HG02970 (cell line): Measurements from ENCODE around the gene GRAMD2A.

Experiments used
- ATAC-seq: cut with Tn5 transposase; IDR thresholded peaks from one replicate; pipeline ENCODE4 v1.9.1; 2021; ENCODE audit warnings: mild to moderate bottlenecking, moderate library complexity, moderate number of reproducible peaks; ENCODE audit not compliant: unreplicated experiment, low FRiP score

Gene GRAMD2A

GRCh38 chr15:72141171-72142084 lies 56.2 kb downstream of the GRAMD2A start:
- peak; percentile 93 for ATAC-seq

- ATAC-seq = no peak
Measured at GRCh38 chr15:72140088-72140487, 57.5 kb downstream of the GRAMD2A start.

GRCh38 chr15:72139667-72140066 lies 57.9 kb downstream of the GRAMD2A start:
- no peak for ATAC-seq

GRCh38 chr15:72136170-72137051 lies 61.2 kb downstream of the GRAMD2A start:
- ATAC-seq = no peak

GRCh38 chr15:72135719-72136118 lies 61.9 kb downstream of the GRAMD2A start:
- ATAC-seq = no peak

GRCh38 chr15:72133211-72133610 lies 64.4 kb downstream of the GRAMD2A start:
- no peak for ATAC-seq

- no peak for ATAC-seq
Measured at GRCh38 chr15:72131922-72132321, 65.7 kb downstream of the GRAMD2A start.

GRCh38 chr15:72130272-72130671 lies 67.3 kb downstream of the GRAMD2A start:
- no peak for ATAC-seq

- ATAC-seq = no peak
Measured at GRCh38 chr15:72128359-72128758, 69.2 kb downstream of the GRAMD2A start.

- no peak for ATAC-seq
Measured at GRCh38 chr15:72127724-72128322, 69.8 kb downstream of the GRAMD2A start.

- ATAC-seq = no peak
Measured at GRCh38 chr15:72124218-72124617, 73.4 kb downstream of the GRAMD2A start.

- peak; percentile 73 for ATAC-seq
Measured at GRCh38 chr15:72118017-72118978, 79.3 kb downstream of the GRAMD2A start, which contains the start of the genes MYO9A and SENP8. Gene MYO9A, minus strand, starts transcription at chr15:72118150. Its CDS starts 71,587 bp downstream, at chr15:72046563. Gene SENP8, plus strand, starts transcription at chr15:72118403. Its CDS starts 21,221 bp downstream, at chr15:72139624.

GRCh38 chr15:72117486-72118016 lies 80.0 kb downstream of the GRAMD2A start:
- peak; percentile 63 for ATAC-seq

- ATAC-seq = no peak
Measured at GRCh38 chr15:72116731-72117485, 80.7 kb downstream of the GRAMD2A start.

- no peak for ATAC-seq
Measured at GRCh38 chr15:72113347-72114031, 84.1 kb downstream of the GRAMD2A start.

- no peak for ATAC-seq
Measured at GRCh38 chr15:72112805-72113204, 84.8 kb downstream of the GRAMD2A start.

- ATAC-seq = no peak
Measured at GRCh38 chr15:72112116-72112515, 85.5 kb downstream of the GRAMD2A start.

GRCh38 chr15:72110355-72110754 lies 87.2 kb downstream of the GRAMD2A start:
- ATAC-seq = no peak
